ENCODE data around the gene PRSS22. TPM values are rescaled to one million over a fixed set of nuclear protein-coding genes. Genes with fewer than 3 reads are reported as not detected.

PRSS22 gene
- total RNA-seq, 1 experiment from 2014 or later, result 36.9 TPM

DNA sequence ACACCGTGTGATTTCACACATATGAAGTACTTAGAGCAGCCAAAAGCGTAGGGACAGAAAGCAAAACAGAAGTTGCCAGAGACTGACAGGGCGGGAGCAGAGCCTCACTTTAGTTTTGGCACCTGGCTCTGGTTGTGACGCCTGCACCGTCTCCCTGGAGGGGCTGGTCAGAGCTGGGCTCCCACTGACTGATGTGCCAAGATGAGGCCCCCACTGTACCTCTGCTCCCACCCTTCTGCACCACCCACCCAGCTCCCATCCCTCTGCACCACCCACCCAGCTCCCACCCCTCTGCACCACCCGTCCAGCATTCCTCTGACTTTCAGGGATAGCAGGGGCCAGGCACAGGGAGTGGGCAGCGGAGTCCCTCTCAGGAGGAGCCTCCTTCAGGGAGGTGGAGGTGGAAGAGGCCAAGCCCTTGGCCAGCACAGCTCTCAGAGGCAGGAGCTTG is 44.2 kb downstream of the PRSS22 start:
- no peak for ATAC-seq

DNA sequence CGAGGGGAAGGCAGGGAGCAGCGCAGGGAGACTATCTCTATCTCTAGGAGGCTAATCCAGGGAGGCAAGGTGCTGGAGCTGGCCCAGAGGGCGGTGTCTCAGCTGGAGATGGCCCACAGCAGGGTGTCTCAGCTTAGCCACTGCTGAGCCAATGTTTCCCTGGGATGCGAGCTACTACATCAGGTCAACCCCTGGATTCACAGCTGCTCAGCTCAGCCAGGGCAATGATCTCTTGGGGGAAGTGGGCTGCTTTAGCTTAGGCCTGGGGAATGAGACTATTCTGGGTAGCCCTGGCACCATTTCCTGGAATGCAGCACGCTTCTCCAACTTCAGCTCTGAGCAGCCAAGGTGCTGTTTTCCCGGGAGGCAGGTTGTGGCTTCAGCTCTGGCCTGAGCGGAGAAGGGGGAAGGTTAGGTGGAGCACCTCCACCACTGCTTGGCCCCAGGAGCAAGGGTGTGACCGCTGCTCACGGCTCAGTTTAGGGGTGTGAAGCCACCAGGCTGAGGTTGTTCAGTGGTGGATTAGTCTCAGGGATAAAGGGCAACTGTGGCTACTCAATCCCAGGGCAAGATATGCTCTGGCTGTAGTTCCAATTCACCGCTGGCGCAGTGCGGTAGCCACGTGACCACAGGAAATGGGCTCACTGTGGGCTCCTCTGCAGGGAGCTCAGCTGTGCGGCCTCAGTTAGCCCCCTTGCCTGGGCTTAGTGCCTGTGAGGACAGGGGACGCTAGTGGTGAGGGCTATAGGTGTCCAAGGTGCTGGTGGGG is 46.1 kb downstream of the PRSS22 start:
- H3K27me3 ChIP-seq (ENCODE audit: low read length), result no peaks in the 10 kb centered on the region
- no peaks in the 10 kb centered on the region for H3K4me1 ChIP-seq (ENCODE audit: insufficient read depth, low read length)
- DNase-seq (no peak), ATAC-seq (no peak)
- no peak overlapping the region for H3K9ac ChIP-seq (ENCODE audit: low read length)
- H3K9me2 ChIP-seq (replicated peaks; ENCODE audit: low read length), result no peaks in the 10 kb centered on the region
- TF ChIP-seq EZH2 (IDR thresholded peaks at IDR 0.05; ENCODE audit: low read length, unreplicated experiment), result no peak
- TF ChIP-seq EZH2phosphoT487 (IDR thresholded peaks at IDR 0.05; ENCODE audit: borderline replicate concordance, low read length), result no peak
- TF ChIP-seq, protein P1, sequence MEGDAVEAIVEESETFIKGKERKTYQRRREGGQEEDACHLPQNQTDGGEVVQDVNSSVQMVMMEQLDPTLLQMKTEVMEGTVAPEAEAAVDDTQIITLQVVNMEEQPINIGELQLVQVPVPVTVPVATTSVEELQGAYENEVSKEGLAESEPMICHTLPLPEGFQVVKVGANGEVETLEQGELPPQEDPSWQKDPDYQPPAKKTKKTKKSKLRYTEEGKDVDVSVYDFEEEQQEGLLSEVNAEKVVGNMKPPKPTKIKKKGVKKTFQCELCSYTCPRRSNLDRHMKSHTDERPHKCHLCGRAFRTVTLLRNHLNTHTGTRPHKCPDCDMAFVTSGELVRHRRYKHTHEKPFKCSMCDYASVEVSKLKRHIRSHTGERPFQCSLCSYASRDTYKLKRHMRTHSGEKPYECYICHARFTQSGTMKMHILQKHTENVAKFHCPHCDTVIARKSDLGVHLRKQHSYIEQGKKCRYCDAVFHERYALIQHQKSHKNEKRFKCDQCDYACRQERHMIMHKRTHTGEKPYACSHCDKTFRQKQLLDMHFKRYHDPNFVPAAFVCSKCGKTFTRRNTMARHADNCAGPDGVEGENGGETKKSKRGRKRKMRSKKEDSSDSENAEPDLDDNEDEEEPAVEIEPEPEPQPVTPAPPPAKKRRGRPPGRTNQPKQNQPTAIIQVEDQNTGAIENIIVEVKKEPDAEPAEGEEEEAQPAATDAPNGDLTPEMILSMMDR (conservative IDR thresholded peaks at IDR 0.05; ENCODE audit: low read depth, low read length), result no peak
- no peaks in the 10 kb centered on the region for H3F3A ChIP-seq (ENCODE audit: low read length, unreplicated experiment)
- H3K27ac ChIP-seq (ENCODE audit: low read length), result no peak overlapping the region
- H3K79me2 ChIP-seq (ENCODE audit: low read length), result no peaks in the 10 kb centered on the region
- H3K9me3 ChIP-seq (ENCODE audit: low read length), result no peaks in the 10 kb centered on the region
- ChIA-PET CTCF (no interaction called here), POLR2A (ENCODE audit: unreplicated experiment) (no interaction called here)
- no TSS peak for BruUV-seq (replicated peaks)
- no peak overlapping the region for H3K4me2 ChIP-seq (ENCODE audit: low read length)
- no peaks in the 10 kb centered on the region for H3K36me3 ChIP-seq (ENCODE audit: low read depth, low read length)
- no peak overlapping the region for H2AFZ ChIP-seq (ENCODE audit: low read length)
- intact Hi-C loops (cut with micrococcal nuclease), result no loop called here
- no peaks in the 10 kb centered on the region for H4K20me1 ChIP-seq (ENCODE audit: low read length)
- H3K4me3 ChIP-seq (ENCODE audit: low read length), result no peak overlapping the region

More for the DNA sequence above, 44.2 kb downstream of the PRSS22 start:
- H3F3A ChIP-seq (ENCODE audit: low read length, unreplicated experiment), result no peaks in the 10 kb centered on the region
- H3K4me2 ChIP-seq (ENCODE audit: low read length), result no peak overlapping the region
- no peaks in the 10 kb centered on the region for H3K4me1 ChIP-seq (ENCODE audit: insufficient read depth, low read length)
- H3K9ac ChIP-seq (ENCODE audit: low read length), result no peak overlapping the region
- ChIA-PET CTCF (no interaction called here), POLR2A (ENCODE audit: unreplicated experiment) (no interaction called here)
- TF ChIP-seq EZH2 (IDR thresholded peaks at IDR 0.05; ENCODE audit: low read length, unreplicated experiment), result no peak
- TF ChIP-seq EZH2phosphoT487 (IDR thresholded peaks at IDR 0.05; ENCODE audit: borderline replicate concordance, low read length), result no peak
- TF ChIP-seq, protein P1 (conservative IDR thresholded peaks at IDR 0.05; ENCODE audit: low read depth, low read length), result no peak
- intact Hi-C loops (cut with micrococcal nuclease), result no loop called here
- no TSS peak for BruUV-seq (replicated peaks)
- H3K36me3 ChIP-seq (ENCODE audit: low read depth, low read length), result no peaks in the 10 kb centered on the region
- H4K20me1 ChIP-seq (ENCODE audit: low read length), result no peaks in the 10 kb centered on the region
- no peaks in the 10 kb centered on the region for H3K9me2 ChIP-seq (replicated peaks; ENCODE audit: low read length)
- H3K27ac ChIP-seq (ENCODE audit: low read length), result no peak overlapping the region
- H3K4me3 ChIP-seq (ENCODE audit: low read length), result no peak overlapping the region
- H3K9me3 ChIP-seq (ENCODE audit: low read length), result no peaks in the 10 kb centered on the region
- no peaks in the 10 kb centered on the region for H3K27me3 ChIP-seq (ENCODE audit: low read length)
- no peak overlapping the region for H2AFZ ChIP-seq (ENCODE audit: low read length)
- no peaks in the 10 kb centered on the region for H3K79me2 ChIP-seq (ENCODE audit: low read length)
- DNase-seq, result no peak

DNA sequence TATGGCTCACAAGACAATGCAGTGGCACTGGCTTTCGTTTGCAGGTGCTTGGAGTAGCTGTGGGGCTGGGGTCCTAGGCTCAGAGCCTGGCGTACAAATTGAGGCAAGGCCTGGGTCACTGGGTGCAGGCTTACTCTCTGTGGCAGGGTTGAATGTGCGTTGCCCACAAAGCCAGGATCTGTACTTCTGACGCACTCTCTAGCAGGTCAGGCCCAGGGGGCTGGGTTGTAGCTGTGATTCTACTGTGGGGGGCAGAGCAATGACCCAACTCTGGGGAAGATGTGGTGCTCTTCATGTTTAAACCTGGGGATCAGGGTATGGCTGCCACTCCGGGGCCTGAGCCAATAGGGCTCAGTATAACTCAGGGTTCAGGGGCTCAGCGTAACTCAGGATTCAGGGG is 47.3 kb downstream of the PRSS22 start:
- H3K27me3 ChIP-seq (ENCODE audit: low read length), result no peaks in the 10 kb centered on the region
- no peaks in the 10 kb centered on the region for H3K4me1 ChIP-seq (ENCODE audit: insufficient read depth, low read length)
- no peaks in the 10 kb centered on the region for H3F3A ChIP-seq (ENCODE audit: low read length, unreplicated experiment)
- H3K9ac ChIP-seq (ENCODE audit: low read length), result no peak overlapping the region
- no peak overlapping the region for H3K4me2 ChIP-seq (ENCODE audit: low read length)
- no peaks in the 10 kb centered on the region for H3K9me2 ChIP-seq (replicated peaks; ENCODE audit: low read length)
- no TSS peak for BruUV-seq (replicated peaks)
- no peak overlapping the region for H3K27ac ChIP-seq (ENCODE audit: low read length)
- no peaks in the 10 kb centered on the region for H3K36me3 ChIP-seq (ENCODE audit: low read depth, low read length)
- DNase-seq (no peak), ATAC-seq (no peak)
- no peaks in the 10 kb centered on the region for H4K20me1 ChIP-seq (ENCODE audit: low read length)
- no peak for TF ChIP-seq EZH2phosphoT487 (IDR thresholded peaks at IDR 0.05; ENCODE audit: borderline replicate concordance, low read length)
- TF ChIP-seq, protein P1 (conservative IDR thresholded peaks at IDR 0.05; ENCODE audit: low read depth, low read length), result no peak
- TF ChIP-seq EZH2 (IDR thresholded peaks at IDR 0.05; ENCODE audit: low read length, unreplicated experiment), result no peak
- POLR2A ChIA-PET (ENCODE audit: unreplicated experiment), result no interaction called here
- no peak overlapping the region for H2AFZ ChIP-seq (ENCODE audit: low read length)
- H3K79me2 ChIP-seq (ENCODE audit: low read length), result no peaks in the 10 kb centered on the region
- H3K9me3 ChIP-seq (ENCODE audit: low read length), result no peaks in the 10 kb centered on the region
- CTCF ChIA-PET, result no interaction called here
- no peak overlapping the region for H3K4me3 ChIP-seq (ENCODE audit: low read length)
- intact Hi-C loops (cut with micrococcal nuclease), result no loop called here
